Mesendoderm (in vitro differentiated cells): Measurements from ENCODE around the gene METTL1.

Experiments
- DNase-seq: peaks from one replicate; pipeline ENCODE4 v3.0.0; 2013
- H2AK5ac ChIP-seq: 2 replicates; pipeline ENCODE4 v1.6.1; 2013; ENCODE audit warnings: low read length, inconsistent platforms
- H2BK120ac ChIP-seq: 2 replicates; pipeline ENCODE4 v1.6.1; 2013; ENCODE audit warnings: low read depth, mild to moderate bottlenecking, low read length, moderate library complexity, mixed read lengths
- H2BK15ac ChIP-seq: replicated peaks from 2 replicates; pipeline ENCODE4 v1.6.1; 2013; ENCODE audit warnings: low read depth, mild to moderate bottlenecking, moderate library complexity
- H2BK5ac ChIP-seq: 2 replicates; pipeline ENCODE4 v1.6.1; 2013; ENCODE audit warnings: low read length, inconsistent platforms
- H3K18ac ChIP-seq: 2 replicates; pipeline ENCODE4 v1.6.1; 2013; ENCODE audit warnings: mild to moderate bottlenecking, low read length, mixed read lengths
- H3K23ac ChIP-seq: one replicate; pipeline ENCODE4 v1.6.1; 2013; ENCODE audit warnings: low read length
- H3K27ac ChIP-seq: 2 replicates; pipeline ENCODE4 v1.5.1; 2013; ENCODE audit warnings: low read depth, mild to moderate bottlenecking, inconsistent platforms, low read length, moderate library complexity
- H3K27me3 ChIP-seq: 2 replicates; pipeline ENCODE4 v1.6.1; 2013; ENCODE audit warnings: low read length, control low read depth, mild to moderate bottlenecking, inconsistent platforms; ENCODE audit not compliant: insufficient read depth, poor library complexity
- H3K36me3 ChIP-seq: 2 replicates; pipeline ENCODE4 v1.6.1; 2013; ENCODE audit warnings: low read length, inconsistent platforms; ENCODE audit not compliant: control insufficient read depth, insufficient read depth
- H3K4ac ChIP-seq: one replicate; pipeline ENCODE4 v1.6.1; 2013; ENCODE audit warnings: low read depth, mild to moderate bottlenecking, low read length, moderate library complexity
- H3K4me1 ChIP-seq: 2 replicates; pipeline ENCODE4 v1.6.1; 2013; ENCODE audit warnings: low read depth, low read length, inconsistent platforms; ENCODE audit not compliant: control insufficient read depth
- H3K4me2 ChIP-seq: 2 replicates; pipeline ENCODE4 v1.6.1; 2013; ENCODE audit warnings: low read length
- H3K4me3 ChIP-seq: 2 replicates; pipeline ENCODE4 v1.5.1; 2013; ENCODE audit warnings: mild to moderate bottlenecking, low read length
- H3K56ac ChIP-seq: one replicate; pipeline ENCODE4 v1.6.1; 2013; ENCODE audit warnings: low read length
- H3K79me1 ChIP-seq: 2 replicates; pipeline ENCODE4 v1.6.1; 2013; ENCODE audit warnings: low read length, inconsistent platforms
- H3K79me2 ChIP-seq: 2 replicates; pipeline ENCODE4 v1.6.1; 2013; ENCODE audit warnings: mild to moderate bottlenecking, low read length; ENCODE audit not compliant: control insufficient read depth, insufficient read depth
- H3K9ac ChIP-seq: 2 replicates; pipeline ENCODE4 v1.6.1; 2013; ENCODE audit warnings: low read length, inconsistent platforms
- H4K5ac ChIP-seq: one replicate; pipeline ENCODE4 v1.6.1; 2013; ENCODE audit warnings: low read length
- H4K8ac ChIP-seq: one replicate; pipeline ENCODE4 v1.6.1; 2013; ENCODE audit warnings: low read depth, mild to moderate bottlenecking, control low read depth, low read length, moderate library complexity
- WGBS: extraction: QIAGEN DNeasy Blood & Tissue Kit; methylation state at CpG from one replicate; pipeline ENCODE4 v1.1.7; 2013; ENCODE audit warnings: low lambda C conversion rate, missing lambda C conversion rate; ENCODE audit not compliant: insufficient coverage; ENCODE audit errors: extremely low coverage; 5-methylcytosine and 5-hydroxymethylcytosine counted together

The METTL1 gene

GRCh38 chr12:57816001-57816854 lies 44.3 kb upstream of the METTL1 start:
- Histone ChIP-seq H3K36me3 (no peaks in the 10 kb centered on the region), H2BK120ac (no peak overlapping the region), H2AK5ac (no peak overlapping the region), H3K9ac (no peak overlapping the region), H3K4me3 (no peak overlapping the region), H3K56ac (no peak overlapping the region), H2BK15ac (no peak overlapping the region), H3K79me2 (no peaks in the 10 kb centered on the region), H3K4ac (no peak overlapping the region), H4K5ac (no peak overlapping the region), H3K79me1 (no peaks in the 10 kb centered on the region), H3K23ac (no peak overlapping the region), H2BK5ac (no peak overlapping the region), H3K18ac (no peak overlapping the region), H4K8ac (no peak overlapping the region), H3K27ac (no peak overlapping the region), H3K4me2 (no peak overlapping the region), H3K27me3 (no peaks in the 10 kb centered on the region), H3K4me1 (no peaks in the 10 kb centered on the region)
- DNase-seq = no peak
- no CpG with 5 or more reads among the region's 3 CpGs for WGBS

- H3K27me3 ChIP-seq = no peaks in the 10 kb centered on the region
- H3K18ac ChIP-seq = no peak overlapping the region
- no peaks in the 10 kb centered on the region for H3K79me2 ChIP-seq
- no peak overlapping the region for H2BK5ac ChIP-seq
- H2BK120ac ChIP-seq = no peak overlapping the region
- no CpG with 5 or more reads among the region's 13 CpGs for WGBS
- no peak overlapping the region for H2AK5ac ChIP-seq
- H3K23ac ChIP-seq = no peak overlapping the region
- H2BK15ac ChIP-seq = no peak overlapping the region
- no peak overlapping the region for H3K4me2 ChIP-seq
- no peak overlapping the region for H4K5ac ChIP-seq
- no peaks in the 10 kb centered on the region for H3K36me3 ChIP-seq
- no peak overlapping the region for H3K4me3 ChIP-seq
- H3K79me1 ChIP-seq = no peaks in the 10 kb centered on the region
- H3K56ac ChIP-seq = no peak overlapping the region
- peak; percentile 83 for DNase-seq
- H3K9ac ChIP-seq = no peak overlapping the region
- no peak overlapping the region for H4K8ac ChIP-seq
- no peaks in the 10 kb centered on the region for H3K4me1 ChIP-seq
- no peak overlapping the region for H3K4ac ChIP-seq
- H3K27ac ChIP-seq = no peak overlapping the region
Observed at GRCh38 chr12:57815177-57816000, 43.5 kb upstream of the METTL1 start.

GRCh38 chr12:57813971-57814772 lies 42.3 kb upstream of the METTL1 start:
- Histone ChIP-seq H3K4ac (no peak overlapping the region), H2BK15ac (no peak overlapping the region), H3K4me2 (no peak overlapping the region), H2BK5ac (no peak overlapping the region), H3K27ac (no peak overlapping the region), H3K56ac (no peak overlapping the region), H3K23ac (no peak overlapping the region), H3K4me3 (no peak overlapping the region), H3K36me3 (no peaks in the 10 kb centered on the region), H3K27me3 (no peaks in the 10 kb centered on the region), H3K18ac (no peak overlapping the region), H3K4me1 (no peaks in the 10 kb centered on the region), H2BK120ac (no peak overlapping the region), H4K5ac (no peak overlapping the region), H3K79me1 (no peaks in the 10 kb centered on the region), H3K79me2 (no peaks in the 10 kb centered on the region), H4K8ac (no peak overlapping the region), H3K9ac (no peak overlapping the region), H2AK5ac (no peak overlapping the region)
- DNase-seq = no peak
- WGBS = no CpG with 5 or more reads among the region's 17 CpGs

- Histone ChIP-seq H4K5ac (no peak overlapping the region), H3K4me1 (no peaks in the 10 kb centered on the region), H2BK5ac (no peak overlapping the region), H3K79me1 (no peaks in the 10 kb centered on the region), H2BK15ac (no peak overlapping the region), H2AK5ac (no peak overlapping the region), H3K9ac (no peak overlapping the region), H2BK120ac (no peak overlapping the region), H3K18ac (no peak overlapping the region), H3K4me3 (no peak overlapping the region), H3K4ac (no peak overlapping the region), H3K79me2 (no peaks in the 10 kb centered on the region), H3K4me2 (no peak overlapping the region), H4K8ac (no peak overlapping the region), H3K36me3 (no peaks in the 10 kb centered on the region), H3K27me3 (no peaks in the 10 kb centered on the region), H3K23ac (no peak overlapping the region), H3K27ac (no peak overlapping the region), H3K56ac (no peak overlapping the region)
- no CpG with 5 or more reads among the region's 14 CpGs for WGBS
- no peak for DNase-seq
Observed at GRCh38 chr12:57813111-57813970, 41.4 kb upstream of the METTL1 start.

GRCh38 chr12:57811028-57811755 lies 39.3 kb upstream of the METTL1 start:
- Histone ChIP-seq H2BK5ac (no peak overlapping the region), H3K4me1 (no peaks in the 10 kb centered on the region), H3K23ac (no peak overlapping the region), H3K4me2 (no peak overlapping the region), H4K5ac (no peak overlapping the region), H3K56ac (no peak overlapping the region), H3K4ac (no peak overlapping the region), H2BK120ac (no peak overlapping the region), H3K79me2 (no peaks in the 10 kb centered on the region), H4K8ac (no peak overlapping the region), H2BK15ac (no peak overlapping the region), H3K27ac (no peak overlapping the region), H3K27me3 (no peaks in the 10 kb centered on the region), H3K4me3 (no peak overlapping the region), H3K18ac (no peak overlapping the region), H2AK5ac (no peak overlapping the region), H3K79me1 (no peaks in the 10 kb centered on the region), H3K9ac (no peak overlapping the region), H3K36me3 (no peaks in the 10 kb centered on the region)
- no CpG with 5 or more reads among the region's 10 CpGs for WGBS
- DNase-seq = no peak
